Activated naive CD4-positive, alpha-beta T cell treated with anti-CD3 and anti-CD28 coated beads, Interleukin-2, amount 10 ng/mL, durations not matched to agents 5 hours and 36 hours (primary cell): ENCODE results near the gene GYPC. TPM values are rescaled to one million over a fixed set of nuclear protein-coding genes. Genes with fewer than 3 reads are reported as not detected.

ENCODE experiments used
- total RNA-seq, 2 experiments: library from RNA; stranded (reverse); gene quantifications; one replicate each; pipeline ENCODE4 v1.2.3, GENCODE V29; 2021

The GYPC gene
- 100 to 1,000 TPM; 203 to 204 TPM for total RNA-seq

GRCh38 chr2:126655500-126656430, at the start of gene GYPC:
Gene GYPC (plus strand): TSS chr2:126656158. CDS start chr2:126656264, 106 bp downstream.

Other genes with a start within 250 kb of the GYPC start
- not detected for gene TEX51, start 242.7 kb downstream of the GYPC start, total RNA-seq